Stimulated activated CD8-positive, alpha-beta memory T cell treated with anti-CD3 and anti-CD28 coated beads, Interleukin-4, amount 100 ng/mL, for 24 hours (primary cell): ENCODE data around the gene WTAP.
"Not testable (repeated sequence)": the region's sequence is repeated elsewhere in the genome, so short reads cannot be mapped to it uniquely, and the experiment has no call there.

Experiments
- DNase-seq: peaks from one replicate; pipeline ENCODE4 v3.0.0-alpha.2; 2020; ENCODE audit warnings: low read depth

WTAP gene

GRCh38 chr6:159693894-159694545, 33.3 kb upstream of the WTAP start:
- no peak for DNase-seq

GRCh38 chr6:159695984-159696383, 31.3 kb upstream of the WTAP start:
- DNase-seq: no peak

GRCh38 chr6:159700970-159701369, 26.3 kb upstream of the WTAP start:
- no peak for DNase-seq

GRCh38 chr6:159701413-159701999, 25.8 kb upstream of the WTAP start:
- DNase-seq: no peak

- DNase-seq: not testable (repeated sequence)
Observed at GRCh38 chr6:159710603-159711002, 16.7 kb upstream of the WTAP start.

- not testable (repeated sequence) for DNase-seq
Observed at GRCh38 chr6:159712389-159712788, 14.9 kb upstream of the WTAP start.

GRCh38 chr6:159713984-159714383, 13.3 kb upstream of the WTAP start:
- DNase-seq: no peak

GRCh38 chr6:159714404-159714803, 12.9 kb upstream of the WTAP start:
- no peak for DNase-seq

GRCh38 chr6:159715166-159715565, 12.1 kb upstream of the WTAP start:
- DNase-seq: no peak

GRCh38 chr6:159715605-159716004, 11.7 kb upstream of the WTAP start:
- DNase-seq: no peak

GRCh38 chr6:159716247-159717096, 10.8 kb upstream of the WTAP start:
- DNase-seq: no peak

- DNase-seq: no peak
Observed at GRCh38 chr6:159718634-159719033, 8.7 kb upstream of the WTAP start.

GRCh38 chr6:159719287-159719686, 8.0 kb upstream of the WTAP start:
- no peak for DNase-seq

GRCh38 chr6:159720708-159721107, 6.6 kb upstream of the WTAP start:
- no peak for DNase-seq

- DNase-seq: not testable (repeated sequence)
Observed at GRCh38 chr6:159721981-159722380, 5.3 kb upstream of the WTAP start.

GRCh38 chr6:159722655-159723054, 4.7 kb upstream of the WTAP start:
- DNase-seq: no peak

- DNase-seq: no peak
Observed at GRCh38 chr6:159723259-159723658, 4.0 kb upstream of the WTAP start.

GRCh38 chr6:159724778-159725177, 2.5 kb upstream of the WTAP start:
- no peak for DNase-seq

- not testable (repeated sequence) for DNase-seq
Observed at GRCh38 chr6:159725208-159725607, 2.1 kb upstream of the WTAP start.

GRCh38 chr6:159726255-159726917, 920 bp upstream of the WTAP start:
- DNase-seq: no peak

GRCh38 chr6:159727717-159728445, 575 bp downstream of the WTAP start:
- DNase-seq: no peak

GRCh38 chr6:159728531-159728964, 1.2 kb downstream of the WTAP start:
- DNase-seq: no peak
